Right atrium auricular region (tissue), 2 donors: ENCODE results near the gene PPFIA1. TPM values are rescaled to one million over a fixed set of nuclear protein-coding genes. Genes with fewer than 3 reads are reported as not detected.

ENCODE experiments used
- DNase-seq: peaks from one replicate; pipeline ENCODE4 v3.0.0-alpha.2; 2019; ENCODE audit warnings: low spot score
- H3K27ac ChIP-seq, 2 donors: fragments of 200-600 bp; sonication (generic); 1 replicate in 1 of 2; 2 replicates in 1 of 2; pipeline ENCODE4 v1.5.1; 2016 to 2019
- H3K27me3 ChIP-seq, 2 donors: fragments of 200-600 bp; sonication (generic); one replicate each; pipeline versions ENCODE4 v1.5.1 to v1.6.0; 2017 to 2019
- H3K36me3 ChIP-seq: fragments of 200-600 bp; sonication (generic); one replicate; pipeline ENCODE4 v1.5.1; 2016
- H3K4me1 ChIP-seq, 2 donors: fragments of 200-600 bp; sonication (generic); one replicate each; pipeline versions ENCODE4 v1.5.1 to v1.6.0; 2017 to 2019
- H3K4me3 ChIP-seq, 2 donors: fragments of 200-600 bp; sonication (generic); 1 replicate in 1 of 2; 2 replicates in 1 of 2; pipeline ENCODE4 v1.5.1; 2017 to 2019; ENCODE audit warnings: mild to moderate bottlenecking in 1 of 2, moderate library complexity in 1 of 2
- H3K9me3 ChIP-seq, 2 donors: fragments of 200-600 bp; sonication (generic); one replicate each; pipeline ENCODE4 v1.5.1; 2019
- CTCF ChIP-seq, 2 donors: fragments of 200-600 bp; sonication (generic); IDR thresholded peaks; one replicate each; pipeline ENCODE4 v1.5.1; 2019; ENCODE audit warnings: antibody characterized with exemption in 2 of 2
- total RNA-seq, 2 donors: library from RNA; depleted of rRNA; stranded (reverse); fragments of >200 nt; gene quantifications; one replicate each; pipeline ENCODE4 v1.1.0, GENCODE V29; 2016

Gene PPFIA1
- total RNA-seq, 2 donors from 2014 or later, result 28.7 to 45.9 TPM

GRCh38 chr11:70420008-70420464, 149.5 kb downstream of the PPFIA1 start:
- peaks cover 100% of the 10 kb centered on the region for H3K36me3 ChIP-seq
- no peak for TF ChIP-seq CTCF (IDR thresholded peaks at IDR 0.05)
- no peaks in the 10 kb centered on the region for H3K27me3 ChIP-seq
- no peak overlapping the region for H3K27ac ChIP-seq
- no peaks in the 10 kb centered on the region for H3K9me3 ChIP-seq
- H3K4me1 ChIP-seq, result no peaks in the 10 kb centered on the region
- no peak overlapping the region for H3K4me3 ChIP-seq
- DNase-seq, result no peak

GRCh38 chr11:70420496-70420895, 150.0 kb downstream of the PPFIA1 start:
- DNase-seq, result no peak
- Histone ChIP-seq H3K9me3 (no peaks in the 10 kb centered on the region), H3K4me3 (no peak overlapping the region), H3K27me3 (no peaks in the 10 kb centered on the region), H3K27ac (no peak overlapping the region), H3K4me1 (no peaks in the 10 kb centered on the region), H3K36me3 (peaks cover 100% of the 10 kb centered on the region)
- no peak for TF ChIP-seq CTCF (IDR thresholded peaks at IDR 0.05)

GRCh38 chr11:70421123-70421522, 150.6 kb downstream of the PPFIA1 start:
- Histone ChIP-seq H3K4me1 (no peaks in the 10 kb centered on the region), H3K9me3 (no peaks in the 10 kb centered on the region), H3K27me3 (no peaks in the 10 kb centered on the region), H3K4me3 (no peak overlapping the region), H3K36me3 (peaks cover 100% of the 10 kb centered on the region), H3K27ac (no peak overlapping the region)
- no peak for DNase-seq
- no peak for TF ChIP-seq CTCF (IDR thresholded peaks at IDR 0.05)

GRCh38 chr11:70422692-70423522, 152.4 kb downstream of the PPFIA1 start:
- Histone ChIP-seq H3K36me3 (peaks cover 95% of the 10 kb centered on the region), H3K9me3 (no peaks in the 10 kb centered on the region), H3K4me3 (no peak overlapping the region), H3K27ac (no peak overlapping the region), H3K27me3 (no peaks in the 10 kb centered on the region), H3K4me1 (no peaks in the 10 kb centered on the region)
- no peak for TF ChIP-seq CTCF (IDR thresholded peaks at IDR 0.05)
- no peak for DNase-seq

GRCh38 chr11:70423523-70424505, 153.3 kb downstream of the PPFIA1 start:
- H3K4me3 ChIP-seq, result no peak overlapping the region
- no peaks in the 10 kb centered on the region for H3K4me1 ChIP-seq
- peaks cover 89% of the 10 kb centered on the region for H3K36me3 ChIP-seq
- H3K27ac ChIP-seq, result no peak overlapping the region
- no peaks in the 10 kb centered on the region for H3K27me3 ChIP-seq
- H3K9me3 ChIP-seq, result no peaks in the 10 kb centered on the region
- TF ChIP-seq CTCF (IDR thresholded peaks at IDR 0.05), result no peak
- no peak for DNase-seq
